ENCODE data around the gene FNDC3B.

GRCh38 chr3:172402090-172402489 is 362.7 kb downstream of the FNDC3B start:
- TF ChIP-seq CTCF (IDR thresholded peaks at IDR 0.05; ENCODE audit: low read depth, low read length): no peak
- TF ChIP-seq POLR2A (IDR thresholded peaks at IDR 0.05; ENCODE audit: extremely low read depth, insufficient read length): no peak
